NCI-H446 (cell line): ENCODE data around the gene ABCA13.

ENCODE experiments used
- DNase-seq, 2 experiments: peaks; one replicate each; lab custom pipeline; 2025; lab: John Stamatoyannopoulos, UW

ABCA13 gene

DNA sequence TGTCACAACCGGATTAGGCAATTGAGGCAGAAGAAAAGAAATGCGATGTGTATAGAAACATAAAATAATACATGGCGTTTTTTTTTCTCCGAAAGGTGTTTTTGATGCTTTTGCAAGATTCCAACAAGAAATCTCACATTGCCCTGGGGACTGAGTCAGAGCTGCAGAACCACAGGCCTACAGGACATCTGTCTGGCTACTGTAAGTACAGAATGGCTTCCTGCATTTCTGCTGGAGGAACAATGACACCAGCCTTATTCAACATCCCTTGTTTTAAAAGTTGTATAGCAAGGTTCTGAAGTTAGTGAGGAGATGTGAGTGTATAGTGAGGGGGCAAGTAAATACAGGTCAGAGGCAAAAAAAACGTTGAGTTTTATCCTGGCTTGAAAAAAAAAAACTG is 256.4 kb downstream of the ABCA13 start:
- no peak for DNase-seq

DNA sequence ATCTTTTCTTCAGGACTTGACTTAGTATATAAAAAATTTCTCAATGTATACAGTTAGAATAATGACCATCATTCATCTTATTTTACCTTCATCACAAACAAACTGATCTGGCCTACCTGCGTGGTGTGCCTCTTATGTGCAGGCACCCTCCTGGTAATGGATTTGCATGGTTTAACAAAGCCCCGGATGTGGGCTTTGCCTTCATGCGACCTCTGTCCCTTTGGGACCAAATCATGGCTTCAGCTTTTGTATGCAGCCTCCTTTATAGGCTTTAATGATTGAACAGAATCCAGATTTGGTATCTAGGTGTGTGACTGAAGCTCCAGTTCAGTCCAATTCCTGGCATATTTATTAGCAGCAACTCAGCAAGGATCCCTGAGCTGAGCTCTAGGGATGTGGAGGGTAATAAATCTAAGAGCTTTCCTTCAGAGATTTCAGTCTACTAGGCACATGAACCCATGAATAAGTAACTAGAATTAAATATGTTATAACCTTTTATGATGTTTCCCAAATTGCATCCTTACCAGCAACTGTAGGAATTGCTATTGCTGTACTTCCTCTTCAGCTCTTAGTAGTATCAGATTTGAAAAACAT is 256.9 kb downstream of the ABCA13 start:
- no peak for DNase-seq

GRCh38 chr7:48429117-48429516 is 257.9 kb downstream of the ABCA13 start:
- no peak for DNase-seq

- DNase-seq = no peak
Measured at GRCh38 chr7:48438206-48438605, 266.9 kb downstream of the ABCA13 start.

DNA sequence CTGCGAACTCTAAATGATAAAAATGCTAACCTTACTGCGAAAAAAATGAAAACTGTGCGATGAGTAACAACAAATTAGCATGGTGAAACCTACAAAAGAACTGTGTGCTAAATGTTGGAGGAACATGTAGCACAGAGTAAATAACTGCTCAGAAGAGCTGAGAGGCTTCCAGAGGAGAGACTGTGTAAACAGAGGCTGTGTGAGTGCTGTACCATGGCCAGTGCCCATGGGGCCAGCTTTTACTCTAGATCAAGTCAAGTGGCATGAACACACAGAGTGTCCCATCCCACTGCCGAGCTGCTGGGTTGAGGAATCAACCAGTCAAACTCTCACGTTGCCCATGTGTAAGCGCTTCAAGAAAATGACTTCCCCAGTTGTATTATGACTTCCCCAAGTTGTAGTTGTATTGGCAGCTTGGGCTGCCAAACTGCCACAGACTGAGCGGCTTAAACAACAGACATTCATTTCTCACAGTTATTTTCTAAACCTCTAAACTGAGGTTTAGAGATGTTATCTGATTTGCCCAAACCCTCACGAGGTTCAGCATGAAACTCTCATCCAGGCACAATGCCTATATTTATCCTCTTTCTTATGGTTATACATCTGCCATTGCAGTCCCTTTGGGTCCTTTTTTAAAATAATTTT is 270.7 kb downstream of the ABCA13 start:
- no peak for DNase-seq

- no peak for DNase-seq
Measured at GRCh38 chr7:48443051-48443450, 271.8 kb downstream of the ABCA13 start.

GRCh38 chr7:48446721-48447120 is 275.5 kb downstream of the ABCA13 start:
- no peak for DNase-seq

- DNase-seq = no peak
Measured at GRCh38 chr7:48452218-48452617, 281.0 kb downstream of the ABCA13 start.

DNA sequence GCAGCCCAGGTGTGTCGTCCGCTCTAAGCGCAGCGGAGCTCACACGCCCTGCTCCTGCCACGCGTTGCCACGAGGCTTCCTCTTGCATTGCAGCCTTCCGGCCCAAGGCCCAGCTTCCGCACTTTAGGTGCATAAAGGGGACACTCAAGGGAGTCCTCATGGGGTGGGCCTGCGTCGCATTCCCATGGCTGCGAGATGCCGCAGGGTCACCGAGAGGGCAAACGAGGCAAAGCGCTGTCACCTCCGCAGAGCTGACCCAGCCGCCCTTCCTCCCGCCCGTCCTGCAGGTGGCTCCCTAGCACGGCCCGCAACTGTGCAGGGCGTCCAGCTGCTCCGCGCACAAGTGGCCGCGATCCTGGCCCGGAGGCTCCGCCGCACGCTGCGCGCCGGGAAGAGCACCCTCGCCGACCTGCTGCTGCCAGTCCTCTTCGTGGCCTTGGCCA is 283.5 kb downstream of the ABCA13 start:
- no peak for DNase-seq

DNA sequence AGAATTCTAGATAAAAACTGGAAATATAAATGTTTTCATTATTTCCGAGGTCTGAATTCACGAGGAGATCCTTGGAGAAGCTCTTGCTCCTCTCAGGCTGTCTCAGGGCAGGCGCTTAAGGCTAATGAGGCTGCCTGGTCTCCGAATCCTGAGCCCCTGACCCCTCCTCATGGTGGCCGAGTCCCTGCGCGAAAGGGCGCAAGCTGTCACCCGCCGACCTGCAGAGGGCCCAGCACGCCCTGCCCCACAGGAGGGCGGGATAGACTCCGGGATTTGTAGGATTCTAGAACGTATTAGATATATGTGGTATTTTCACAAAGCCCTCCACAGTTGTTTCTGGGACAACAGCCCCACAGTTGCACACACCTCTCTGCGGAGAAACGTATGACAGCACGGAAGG is 284.1 kb downstream of the ABCA13 start:
- no peak for DNase-seq

DNA sequence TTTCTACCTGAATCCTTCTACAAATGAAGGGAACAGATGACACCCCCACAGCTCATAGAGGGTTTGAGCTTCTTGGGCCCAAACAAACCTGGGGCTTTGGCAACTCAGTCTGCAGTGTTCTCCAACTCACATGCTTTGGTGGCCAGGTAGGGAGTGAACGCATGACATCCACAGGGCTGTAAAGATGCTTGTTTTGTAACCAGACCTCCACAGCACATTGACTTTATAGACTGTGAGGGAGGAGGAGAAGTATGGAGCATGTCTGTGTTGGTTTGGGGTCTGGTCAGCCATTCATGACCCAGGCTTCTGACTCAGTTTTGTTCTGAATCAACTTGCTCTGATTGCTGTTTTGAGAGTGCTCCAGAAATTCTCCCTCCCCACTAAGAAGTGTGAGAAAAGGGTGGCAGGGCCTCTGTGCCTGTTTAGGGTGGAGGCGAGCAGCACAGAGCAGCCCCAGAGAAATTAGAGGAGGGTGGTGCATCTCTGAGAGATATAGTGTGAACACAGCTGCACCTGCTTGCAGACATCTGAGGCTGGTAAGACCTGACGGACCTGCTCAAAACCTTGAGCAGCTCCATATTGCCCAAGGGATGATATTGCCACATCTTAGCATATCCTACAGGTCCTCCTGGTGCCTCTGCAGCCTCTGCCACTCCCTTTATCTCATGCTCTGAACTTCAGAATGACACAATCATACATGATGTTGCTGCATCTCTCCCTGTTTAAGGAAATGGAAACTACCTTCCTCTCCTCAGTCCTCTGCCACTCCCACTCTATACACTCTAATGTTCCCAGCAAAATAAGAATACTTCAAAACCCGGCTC is 287.7 kb downstream of the ABCA13 start:
- DNase-seq = no peak

- no peak for DNase-seq
Measured at GRCh38 chr7:48466713-48467112, 295.5 kb downstream of the ABCA13 start.

DNA sequence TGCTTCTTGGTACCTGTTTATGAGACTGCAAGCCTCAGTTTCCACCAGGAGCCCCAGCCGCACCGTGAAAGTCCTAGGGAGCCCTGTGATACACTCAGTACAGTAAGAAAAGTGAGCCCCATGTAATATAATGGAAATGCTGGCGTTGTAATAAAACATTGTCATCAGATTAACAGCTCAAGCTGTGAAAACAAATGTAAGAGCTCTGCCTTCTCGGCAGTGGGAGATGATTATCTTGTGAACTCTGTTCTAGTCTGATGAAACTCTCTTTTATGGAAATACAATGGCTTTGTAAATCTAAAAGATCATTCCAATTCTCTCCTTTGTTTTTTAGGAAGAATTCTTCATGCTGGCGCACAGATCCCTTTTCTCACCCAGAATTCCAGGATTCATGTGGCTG is 299.9 kb downstream of the ABCA13 start:
- no peak for DNase-seq

DNA sequence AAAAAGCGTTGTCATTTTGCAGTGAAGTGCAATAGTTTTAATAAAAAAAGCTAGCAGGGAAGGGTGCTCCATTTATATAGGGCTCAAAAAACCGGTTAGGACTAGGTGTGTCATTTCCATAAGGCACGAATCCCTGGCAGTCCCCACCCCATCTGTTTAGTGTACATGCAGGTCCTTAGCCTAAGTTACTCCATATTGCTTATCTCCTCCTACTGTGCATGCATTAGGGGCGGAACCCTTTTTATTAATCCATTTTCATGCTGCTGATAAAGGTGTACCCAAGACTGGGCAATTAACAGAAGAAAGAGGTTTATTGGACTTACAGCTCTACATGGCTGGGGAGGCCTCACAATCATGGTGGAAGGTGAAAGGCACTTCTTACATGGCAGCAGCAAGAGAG is 301.4 kb downstream of the ABCA13 start:
- DNase-seq = no peak

DNA sequence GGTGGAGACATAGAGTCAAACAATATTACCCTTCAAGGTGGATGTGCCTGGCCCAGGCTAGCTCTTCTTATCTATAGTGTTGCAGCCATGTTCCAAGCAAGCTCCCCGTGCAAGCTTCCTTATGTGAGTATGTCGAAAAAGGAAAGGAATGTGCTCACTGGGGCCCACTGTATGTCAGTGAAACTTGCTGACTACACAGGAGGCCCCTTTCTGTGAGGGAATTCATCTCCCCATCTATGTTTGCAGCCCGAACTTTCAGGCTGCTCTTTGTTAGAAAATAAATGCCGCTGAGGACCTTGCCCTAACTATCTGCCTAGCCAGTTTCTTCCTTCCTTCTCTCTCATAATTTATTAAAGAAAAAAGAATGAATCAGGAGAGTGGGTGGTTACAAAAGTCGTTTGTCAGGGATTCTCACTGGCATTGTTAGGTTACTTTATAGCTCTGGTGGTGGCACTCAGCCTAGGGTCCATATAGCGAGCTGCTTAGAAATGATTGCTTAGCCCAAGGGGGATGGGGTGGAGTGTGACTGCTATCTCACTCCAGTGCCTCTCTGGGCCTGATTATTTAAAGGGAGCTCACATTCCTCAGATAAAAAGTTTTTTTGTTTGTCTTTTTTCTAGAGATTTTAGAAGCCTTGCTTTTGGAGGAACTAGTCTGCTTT is 302.1 kb downstream of the ABCA13 start:
- DNase-seq = no peak

DNA sequence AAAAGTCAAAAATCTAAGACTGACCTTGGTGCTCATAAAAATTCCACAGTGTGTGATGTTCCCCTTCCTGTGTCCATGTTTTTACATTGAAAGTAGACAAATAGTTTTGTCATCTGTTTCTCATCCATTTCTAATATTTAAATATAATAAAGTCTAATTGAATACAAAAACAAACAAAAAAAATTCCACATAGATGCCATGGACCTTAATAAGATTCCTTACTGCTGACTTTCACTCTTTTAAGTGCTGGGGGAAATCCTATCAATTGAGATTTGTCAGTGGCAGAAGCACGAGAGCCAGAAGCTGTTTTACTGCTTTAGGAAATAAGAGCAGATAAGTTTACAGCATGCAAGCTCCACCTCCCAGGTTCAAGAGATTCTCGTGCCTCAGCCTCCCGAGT is 310.0 kb downstream of the ABCA13 start:
- DNase-seq = no peak

- DNase-seq = no peak
Measured at GRCh38 chr7:48497521-48497920, 326.3 kb downstream of the ABCA13 start.

GRCh38 chr7:48502021-48502420 is 330.8 kb downstream of the ABCA13 start:
- DNase-seq = no peak

DNA sequence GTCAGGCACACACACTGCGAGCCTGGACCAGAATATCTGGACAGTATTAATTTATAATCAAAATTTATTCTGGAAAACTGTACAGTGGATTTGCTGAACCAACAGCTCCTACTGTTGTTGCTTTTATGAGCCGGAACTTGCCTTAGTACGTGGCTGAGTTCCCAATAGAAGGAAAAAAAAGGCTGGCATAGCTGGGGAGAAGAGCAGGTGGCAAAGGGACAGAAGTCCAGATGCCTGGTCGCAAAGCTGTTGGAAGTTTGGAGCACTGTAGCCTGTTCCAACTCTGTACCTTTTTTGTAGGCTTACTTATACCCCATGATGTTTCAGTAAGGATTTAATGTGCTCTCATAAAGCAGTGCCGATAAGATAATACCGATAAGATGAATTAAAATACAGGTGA is 333.8 kb downstream of the ABCA13 start:
- peak in 1 of 2 experiments; percentile 25 for DNase-seq

DNA sequence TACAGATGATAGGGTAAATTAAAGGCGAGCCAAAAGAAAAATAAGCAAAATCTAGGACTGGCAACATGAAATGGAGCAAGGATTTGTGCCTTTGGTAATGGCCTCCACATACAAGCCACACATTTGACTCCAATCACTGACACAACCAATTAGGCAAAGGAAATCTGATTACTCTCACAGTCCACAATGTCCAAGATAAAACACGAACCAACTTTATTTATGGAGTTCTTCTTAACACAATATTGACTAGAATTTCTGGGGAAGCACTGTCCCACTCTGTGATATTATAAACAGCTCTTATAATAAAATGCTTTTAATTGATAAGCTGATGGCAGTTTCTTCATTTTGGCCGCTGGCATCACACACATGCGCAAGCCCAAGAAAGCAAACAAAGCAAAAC is 334.2 kb downstream of the ABCA13 start:
- no peak for DNase-seq

DNA sequence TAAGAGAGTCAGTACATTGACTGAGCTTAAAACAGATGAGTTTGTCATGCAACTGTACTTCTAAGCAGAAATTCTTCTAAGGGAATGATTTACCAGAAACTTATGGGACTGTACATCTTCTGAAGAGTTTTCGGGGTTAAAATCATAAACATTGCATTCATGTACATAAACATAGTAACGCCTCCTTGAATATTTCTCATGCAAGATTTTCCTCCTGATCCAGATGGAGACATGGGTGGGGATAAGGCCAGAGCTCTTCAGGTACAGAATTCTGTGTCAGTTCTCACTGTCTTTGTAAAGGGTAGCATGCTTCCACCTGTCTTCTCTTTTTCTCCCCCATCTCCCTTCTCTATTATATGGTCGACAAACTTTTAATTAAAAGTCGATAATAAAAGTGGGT is 335.3 kb downstream of the ABCA13 start:
- no peak for DNase-seq

- DNase-seq = peak; percentile 39 to 73
Measured at GRCh38 chr7:48511080-48511479, 339.8 kb downstream of the ABCA13 start.

DNA sequence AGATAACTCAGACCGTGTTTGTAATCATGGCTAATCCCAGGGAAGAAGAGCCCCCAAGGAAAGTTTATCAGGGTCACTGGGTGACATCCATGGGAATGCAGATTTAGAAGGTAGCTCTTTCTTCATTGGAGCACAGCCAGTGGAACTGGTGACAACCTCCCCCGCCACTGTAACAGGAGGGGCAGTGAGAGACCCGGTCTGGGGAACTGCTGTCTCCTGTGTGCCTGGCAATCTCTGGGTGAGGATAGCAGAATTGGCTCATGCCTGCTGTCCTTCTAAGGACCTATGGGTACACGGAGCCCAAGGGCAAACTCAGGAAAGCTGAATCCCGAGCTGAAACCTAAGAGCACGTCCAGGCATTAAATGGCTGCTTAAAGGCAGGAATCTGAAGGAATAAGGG is 341.6 kb downstream of the ABCA13 start:
- DNase-seq = no peak
